Smooth muscle cell (in vitro differentiated cells): ENCODE data around the gene RHOU. TPM values are rescaled to one million over a fixed set of nuclear protein-coding genes. Genes with fewer than 3 reads are reported as not detected.
A peak's percentile ranks its signal among the peaks of the same experiment; 100 is the strongest.

ENCODE experiments used
- DNase-seq: peaks from one replicate; lab custom pipeline; 2025; ENCODE audit not compliant: unreplicated experiment; lab: John Stamatoyannopoulos, UW
- H2AFZ ChIP-seq: fragments of 200-600 bp; sonication (generic); 2 replicates; pipeline ENCODE4 v1.6.0; 2016; ENCODE audit warnings: antibody characterized with exemption, low read depth, mild to moderate bottlenecking
- H3F3A ChIP-seq: fragments of 200-600 bp; sonication (generic); 2 replicates; pipeline ENCODE4 v1.6.0; 2017; ENCODE audit warnings: antibody characterized with exemption, low read depth
- H3K27ac ChIP-seq: fragments of 200-600 bp; sonication (generic); 2 replicates; pipeline ENCODE4 v1.5.1; 2016; ENCODE audit warnings: low read depth, mild to moderate bottlenecking
- H3K27me3 ChIP-seq: fragments of 200-600 bp; sonication (generic); 2 replicates; pipeline ENCODE4 v1.6.1; 2016; ENCODE audit warnings: low read depth, mild to moderate bottlenecking
- H3K36me3 ChIP-seq: fragments of 200-600 bp; sonication (generic); 2 replicates; pipeline ENCODE4 v1.5.1; 2016; ENCODE audit warnings: low read depth
- H3K4me1 ChIP-seq: fragments of 200-600 bp; sonication (generic); 2 replicates; pipeline ENCODE4 v1.5.1; 2016; ENCODE audit warnings: low read depth
- H3K4me2 ChIP-seq: fragments of 200-600 bp; sonication (generic); 2 replicates; pipeline ENCODE4 v1.6.0; 2016; ENCODE audit warnings: mild to moderate bottlenecking
- H3K4me3 ChIP-seq: fragments of 200-600 bp; sonication (generic); 2 replicates; pipeline ENCODE4 v1.5.1; 2016; ENCODE audit warnings: mild to moderate bottlenecking
- H3K79me2 ChIP-seq: fragments of 200-600 bp; sonication (generic); 2 replicates; pipeline ENCODE4 v1.6.0; 2016; ENCODE audit warnings: low read depth, mild to moderate bottlenecking
- H3K9ac ChIP-seq: fragments of 200-600 bp; sonication (generic); 2 replicates; pipeline ENCODE4 v1.6.0; 2016; ENCODE audit warnings: low read depth
- H3K9me3 ChIP-seq: fragments of 200-600 bp; sonication (generic); replicated peaks from 2 replicates; pipeline ENCODE4 v1.5.1; 2016; ENCODE audit warnings: low read depth
- H4K20me1 ChIP-seq: fragments of 200-600 bp; sonication (generic); 2 replicates; pipeline ENCODE4 v1.6.0; 2016; ENCODE audit warnings: low read depth
- CTCF ChIP-seq: fragments of 200-600 bp; sonication (generic); IDR thresholded peaks from 2 replicates; pipeline ENCODE4 v1.5.1; 2017; ENCODE audit warnings: borderline replicate concordance, mild to moderate bottlenecking, antibody characterized with exemption; ENCODE audit not compliant: insufficient read depth, poor library complexity, severe bottlenecking
- WGBS: methylation state at CpG from one replicate; pipeline ENCODE4 v1.1.7; 2016; ENCODE audit warnings: low lambda C conversion rate; 5-methylcytosine and 5-hydroxymethylcytosine counted together
- polyA plus RNA-seq: library from polyadenylated mRNA; unstranded; fragments of >200 nt; fragmentation: Nextera tagmentation; extraction: Ambion mirVana; gene quantifications from 2 replicates; pipeline ENCODE4 v1.2.1, GENCODE V29; 2016
- total RNA-seq: library from RNA; depleted of rRNA; stranded (reverse); fragments of >200 nt; gene quantifications from 2 replicates; pipeline ENCODE4 v1.2.3, GENCODE V29; 2014

Gene RHOU
- total and polyA plus RNA-seq, 2 experiments from 2014 or later, result 25.8 to 50.6 TPM

GRCh38 chr1:228755800-228756199 lies 20.5 kb downstream of the RHOU start:
- Histone ChIP-seq H3F3A (no peaks in the 10 kb centered on the region), H2AFZ (no peak overlapping the region)
- DNase-seq, result no peak

GRCh38 chr1:228756457-228756856 lies 21.2 kb downstream of the RHOU start:
- H3K4me3 ChIP-seq, result no peak overlapping the region
- WGBS, result 73% methylated on average over 5 of the region's 5 CpGs
- no peak for DNase-seq
- no peaks in the 10 kb centered on the region for H3K79me2 ChIP-seq
- TF ChIP-seq CTCF, result no peak
- H3K27ac ChIP-seq, result no peak overlapping the region
- H3K27me3 ChIP-seq, result no peaks in the 10 kb centered on the region
- H4K20me1 ChIP-seq, result no peaks in the 10 kb centered on the region
- H2AFZ ChIP-seq, result no peak overlapping the region
- H3K9me3 ChIP-seq, result no peaks in the 10 kb centered on the region
- peaks cover 8% of the 10 kb centered on the region for H3K4me1 ChIP-seq
- H3K36me3 ChIP-seq, result no peaks in the 10 kb centered on the region
- no peaks in the 10 kb centered on the region for H3F3A ChIP-seq
- no peak overlapping the region for H3K4me2 ChIP-seq
- H3K9ac ChIP-seq, result no peak overlapping the region

More at GRCh38 chr1:228755800-228756199, 20.5 kb downstream of the RHOU start:
- 97% methylated on average over 3 of the region's 3 CpGs for WGBS
- no peak overlapping the region for H3K4me3 ChIP-seq
- no peak overlapping the region for H3K9ac ChIP-seq
- H4K20me1 ChIP-seq, result no peaks in the 10 kb centered on the region
- no peaks in the 10 kb centered on the region for H3K79me2 ChIP-seq
- H3K4me2 ChIP-seq, result no peak overlapping the region
- no peak for TF ChIP-seq CTCF
- no peaks in the 10 kb centered on the region for H3K27me3 ChIP-seq
- no peaks in the 10 kb centered on the region for H3K9me3 ChIP-seq
- H3K36me3 ChIP-seq, result no peaks in the 10 kb centered on the region
- no peak overlapping the region for H3K27ac ChIP-seq
- peaks cover 8% of the 10 kb centered on the region for H3K4me1 ChIP-seq

- no peak for TF ChIP-seq CTCF
- 78% methylated on average over 4 of the region's 4 CpGs for WGBS
- H4K20me1 ChIP-seq, result no peaks in the 10 kb centered on the region
- H3K4me1 ChIP-seq, result peaks cover 8% of the 10 kb centered on the region
- peak overlapping the region; percentile 17 for H3K4me2 ChIP-seq
- H3K36me3 ChIP-seq, result no peaks in the 10 kb centered on the region
- DNase-seq, result no peak
- no peak overlapping the region for H3K9ac ChIP-seq
- H3K79me2 ChIP-seq, result no peaks in the 10 kb centered on the region
- H3F3A ChIP-seq, result no peaks in the 10 kb centered on the region
- no peak overlapping the region for H3K4me3 ChIP-seq
- H3K27me3 ChIP-seq, result no peaks in the 10 kb centered on the region
- H2AFZ ChIP-seq, result no peak overlapping the region
- H3K9me3 ChIP-seq, result no peaks in the 10 kb centered on the region
- no peak overlapping the region for H3K27ac ChIP-seq
Observed at GRCh38 chr1:228758447-228758846, 23.2 kb downstream of the RHOU start.

- Histone ChIP-seq H2AFZ (no peak overlapping the region), H3K27me3 (no peaks in the 10 kb centered on the region), H3K4me2 (no peak overlapping the region), H3K4me1 (peaks cover 15% of the 10 kb centered on the region), H4K20me1 (no peaks in the 10 kb centered on the region), H3K36me3 (no peaks in the 10 kb centered on the region), H3K9me3 (no peaks in the 10 kb centered on the region), H3K4me3 (no peak overlapping the region), H3K27ac (no peak overlapping the region), H3K9ac (no peak overlapping the region), H3F3A (no peaks in the 10 kb centered on the region), H3K79me2 (no peaks in the 10 kb centered on the region)
- 67% methylated on average over 9 of the region's 9 CpGs for WGBS
- no peak for TF ChIP-seq CTCF
- no peak for DNase-seq
Observed at GRCh38 chr1:228760979-228761378, 25.7 kb downstream of the RHOU start.
